K562 (cell line): Measurements from ENCODE around the gene LAMC1. TPM values are rescaled to one million over a fixed set of nuclear protein-coding genes. Genes with fewer than 3 reads are reported as not detected.

Experiments
- ATAC-seq: fragments of 200-7000 bp; cut with Tn5 transposase; 3 replicates; pipeline ENCODE4 v1.9.1; 2020; ENCODE audit warnings: moderate library complexity
- BruUV-seq: library from RNA; stranded (reverse); fragments of 400-500 nt; replicated peaks from 2 replicates; lab custom pipeline; 2021; lab: Mats Ljungman, UMichigan
- CTCF ChIA-PET: fragments of 300-600 bp; formaldehyde crosslinking; extraction: SDS; loops from one replicate; lab custom pipeline; 2021; ENCODE audit warnings: low intra/inter-chr PET ratio; lab: Yijun Ruan, JAX
- POLR2A ChIA-PET: fragments of 300-600, 350-650 bp; sonication (Branson Sonifier 250); formaldehyde crosslinking; extraction: SDS; loops from one replicate; lab custom pipeline; 2021; ENCODE audit warnings: antibody characterized with exemption, inconsistent platforms; lab: Yijun Ruan, JAX
- DNase-seq, 4 experiments: peaks; one replicate each; pipeline versions ENCODE4 v3.0.0 to v3.0.0-alpha.2; 2011 to 2018; ENCODE audit warnings: low spot score in 3 of 4, mixed read lengths in 3 of 4; ENCODE audit errors: extremely low read depth in 1 of 4
- FAIRE-seq: peaks from 2 replicates; lab custom pipeline; 2011; peaks lifted over from hg19 to GRCh38; lab: Jason Lieb, UNC
- H2AFZ ChIP-seq: 2 replicates; pipeline ENCODE4 v1.6.0; 2011; ENCODE audit warnings: low read depth, low read length, control low read depth, inconsistent platforms
- H3K27ac ChIP-seq: fragments of 200-600 bp; 3 replicates; pipeline ENCODE4 v1.8.0; 2011; ENCODE audit warnings: low read depth, mild to moderate bottlenecking, control low read depth, inconsistent platforms, low read length, moderate library complexity, mixed read lengths; ENCODE audit errors: extremely low read depth
- H3K27me3 ChIP-seq, 2 experiments: fragments of 300-600 bp in 1 of 2; 2 replicates in 1 of 2; 3 replicates in 1 of 2; pipeline versions ENCODE4 v1.6.0 to v1.8.0; 2011; ENCODE audit warnings: inconsistent platforms in 2 of 2, low read length in 2 of 2, mild to moderate bottlenecking in 1 of 2, mixed read lengths in 1 of 2, moderate library complexity in 1 of 2; ENCODE audit not compliant: control insufficient read depth in 2 of 2, insufficient read depth in 2 of 2
- H3K36me3 ChIP-seq: fragments of 300-600 bp; 3 replicates; pipeline ENCODE4 v1.8.0; 2011; ENCODE audit warnings: mild to moderate bottlenecking, low read length, inconsistent platforms; ENCODE audit not compliant: control insufficient read depth, insufficient read depth
- H3K4me1 ChIP-seq, 2 experiments: fragments of 200-600 bp in 1 of 2; replicated peaks in 1 of 2; 2 replicates in 1 of 2; 3 replicates in 1 of 2; pipeline versions ENCODE4 v1.5.1 to v1.8.0; 2011; ENCODE audit warnings: inconsistent platforms in 2 of 2, low read length in 2 of 2, mild to moderate bottlenecking in 1 of 2, mixed read lengths in 1 of 2, moderate library complexity in 1 of 2; ENCODE audit not compliant: control insufficient read depth in 2 of 2, insufficient read depth in 2 of 2
- H3K4me2 ChIP-seq: 2 replicates; pipeline ENCODE4 v1.6.1; 2011; ENCODE audit warnings: low read length, control low read depth, inconsistent platforms, mixed read lengths; ENCODE audit not compliant: insufficient read depth
- H3K4me3 ChIP-seq: fragments of 200-600 bp; sonication (generic), shearing (Covaris generic); 2 replicates; pipeline ENCODE4 v1.5.1; 2016; ENCODE audit warnings: control low read depth, inconsistent platforms
- H3K79me2 ChIP-seq: fragments of 200-600 bp; 3 replicates; pipeline ENCODE4 v1.8.0; 2011; ENCODE audit warnings: low read length, inconsistent platforms; ENCODE audit not compliant: control insufficient read depth, insufficient read depth
- H3K9ac ChIP-seq, 2 experiments: 2 replicates each; pipeline versions ENCODE4 v1.6.0 to v1.6.1; 2011; ENCODE audit warnings: low read depth in 2 of 2, low read length in 2 of 2, control low read depth in 1 of 2, inconsistent platforms in 1 of 2, mild to moderate bottlenecking in 1 of 2, mixed read lengths in 1 of 2; ENCODE audit not compliant: insufficient read depth in 1 of 2
- H3K9me1 ChIP-seq: one replicate; pipeline ENCODE4 v1.6.0; 2011; ENCODE audit warnings: inconsistent platforms, mild to moderate bottlenecking, low read length, moderate library complexity; ENCODE audit not compliant: control insufficient read depth, insufficient read depth
- H3K9me3 ChIP-seq: replicated peaks from 2 replicates; pipeline ENCODE4 v1.5.1; 2011; ENCODE audit warnings: low read depth, low read length, inconsistent platforms; ENCODE audit not compliant: control insufficient read depth, insufficient read depth
- H4K20me1 ChIP-seq: replicated peaks from 2 replicates; pipeline ENCODE4 v1.6.1; 2011; ENCODE audit warnings: low read length, inconsistent platforms, mixed read lengths; ENCODE audit not compliant: control insufficient read depth, insufficient read depth
- ARID4B ChIP-seq: sonication (generic); formaldehyde crosslinking; IDR thresholded peaks from 2 replicates; pipeline ENCODE4 v1.8.0; 2022; ENCODE audit warnings: mild to moderate bottlenecking, missing genetic modification reagents
- CBX1 ChIP-seq: sonication (generic); IDR thresholded peaks from 2 replicates; pipeline ENCODE4 v1.6.1; 2016; ENCODE audit warnings: antibody characterized with exemption, low read depth, mild to moderate bottlenecking
- E2F3 ChIP-seq: fragments of 250-450 bp; sonication (Bioruptor Pico); IDR thresholded peaks from 2 replicates; pipeline ENCODE4 v1.4.0; 2020; ENCODE audit warnings: mild to moderate bottlenecking
- E2F5 ChIP-seq: sonication (generic); formaldehyde crosslinking; IDR thresholded peaks from 2 replicates; pipeline ENCODE4 v1.8.0; 2022; ENCODE audit warnings: mild to moderate bottlenecking, missing genetic modification reagents
- HOXB6 ChIP-seq: fragments of 250-450 bp; sonication (Bioruptor Pico); IDR thresholded peaks from 2 replicates; pipeline ENCODE4 v1.5.1; 2022; ENCODE audit warnings: mild to moderate bottlenecking, borderline replicate concordance
- KHSRP ChIP-seq: fragments of 450-650 bp; IDR thresholded peaks from 2 replicates; pipeline ENCODE4 v1.6.1; 2017
- LEF1 ChIP-seq: fragments of 450-650 bp; IDR thresholded peaks from 2 replicates; pipeline ENCODE4 v1.6.1; 2016; ENCODE audit warnings: mild to moderate bottlenecking
- MEF2D ChIP-seq: conservative IDR thresholded peaks from 2 replicates; pipeline ENCODE4 v1.6.1; 2016; ENCODE audit warnings: low read depth, missing genetic modification characterization, missing compliant biosample characterization
- PTTG1 ChIP-seq: fragments of 450-650 bp; IDR thresholded peaks from 2 replicates; pipeline ENCODE4 v1.6.1; 2016; ENCODE audit warnings: low read depth, mild to moderate bottlenecking, missing genetic modification characterization, missing compliant biosample characterization
- TBP ChIP-seq: optimal IDR thresholded peaks from 2 replicates; pipeline ENCODE3; 2011; ENCODE audit warnings: low read depth, low read length, improper control_type of control experiment
- ZNF699 ChIP-seq: fragments of 250-450 bp; sonication (Bioruptor Pico); IDR thresholded peaks from 2 replicates; pipeline ENCODE4 v1.8.0; 2021; ENCODE audit warnings: mild to moderate bottlenecking, moderate library complexity; ENCODE audit not compliant: insufficient replicate concordance
- WGBS: fragments of 100-300 bp; shearing (Covaris generic); methylation state at CpG from one replicate; pipeline ENCODE4 v1.1.6; 2016; ENCODE audit warnings: low coverage, mixed read lengths; ENCODE audit not compliant: insufficient coverage; ENCODE audit errors: missing lambda C conversion rate; 5-methylcytosine and 5-hydroxymethylcytosine counted together
- in situ Hi-C: fragments of 300-500 bp; cut with MboI; formaldehyde crosslinking; loops from 4 replicates; pipeline ENCODE4 v1.15.0; 2018; ENCODE audit warnings: inconsistent platforms, mixed read lengths
- intact Hi-C: fragments of 100-400 bp; cut with micrococcal nuclease; formaldehyde crosslinking; loops from 2 replicates; pipeline ENCODE4 v1.14.2; 2022
- polyA plus RNA-seq, 8 experiments: library from polyadenylated mRNA; depleted of rRNA in 4 of 8; stranded (reverse) in 5 of 8; unstranded in 3 of 8; fragments of >200 nt; fragmentation: Nextera tagmentation in 2 of 8; fragmentation: Illumina TruSeq in 1 of 8; extraction: Ambion mirVana in 2 of 8; extraction: Trizol in 1 of 8; gene quantifications; 2 replicates each; pipeline versions ENCODE4 v1.2.1 to v1.2.3, GENCODE V29; 2011 to 2014; ENCODE audit warnings: inconsistent platforms in 1 of 8, missing spikeins in 1 of 8
- total RNA-seq, 7 experiments: library from RNA; depleted of rRNA in 6 of 7; stranded (reverse); fragments of >200 nt in 6 of 7; fragmentation: Illumina TruSeq in 2 of 7; extraction: Trizol in 2 of 7; gene quantifications; 2 replicates each; pipeline versions ENCODE4 v1.2.1 to v1.2.3, GENCODE V29; 2011 to 2021; ENCODE audit warnings: low replicate concordance in 1 of 7

LAMC1 gene
- total and polyA plus RNA-seq, 9 of the 15 experiments (the other 6 are each of a cell fraction or from before 2014, with no cell fraction given), result 0.07 to 0.71 (median 0.13) TPM; not detected in 2

- no peak overlapping the region for H3K9ac ChIP-seq
- FAIRE-seq, result no peak
- H3K4me2 ChIP-seq, result no peak overlapping the region
- H3K27ac ChIP-seq, result no peak overlapping the region
- POLR2A ChIA-PET, result no interaction called here
- WGBS, result 0% methylated on average over 4 of the region's 4 CpGs
- DNase-seq, result no peak
- CTCF ChIA-PET, result no interaction called here
- H3K9me3 ChIP-seq, result no peaks in the 10 kb centered on the region
- intact Hi-C loops, result no loop called here
- BruUV-seq, result no TSS peak
- H3K4me3 ChIP-seq, result no peak overlapping the region
- no peaks in the 10 kb centered on the region for H4K20me1 ChIP-seq
- peaks cover 10 to 13% of the 10 kb centered on the region in 2 experiments; a peak in 4 of 5 replicates for H3K27me3 ChIP-seq
- no peaks in the 10 kb centered on the region for H3K9me1 ChIP-seq
- no peak overlapping the region for H2AFZ ChIP-seq
- no peaks in the 10 kb centered on the region for H3K4me1 ChIP-seq
- TF ChIP-seq CBX1 (no peak), LEF1 (no peak), PTTG1 (tag) (no peak), ZNF699 (CRISPR knock-in tag) (no peak)
- no peak for ATAC-seq
- H3K36me3 ChIP-seq, result no peaks in the 10 kb centered on the region
- H3K79me2 ChIP-seq, result no peaks in the 10 kb centered on the region
- in situ Hi-C loops, result no loop called here
These were observed 115.1 kb downstream of the LAMC1 start for GRCh38 chr1:183138301-183138700.

- in situ Hi-C loops, result no loop called here
These were observed 116.2 kb downstream of the LAMC1 start for GRCh38 chr1:183139281-183139942.

More at GRCh38 chr1:183139281-183139942, 116.2 kb downstream of the LAMC1 start:
- Histone ChIP-seq H3K4me1 (no peaks in the 10 kb centered on the region), H3K4me2 (no peak overlapping the region), H3K36me3 (no peaks in the 10 kb centered on the region), H3K27me3 (peaks cover 8 to 9% of the 10 kb centered on the region in 2 experiments; a peak in 4 of 5 replicates), H3K4me3 (no peak overlapping the region), H3K27ac (no peak overlapping the region), H3K79me2 (no peaks in the 10 kb centered on the region), H4K20me1 (no peaks in the 10 kb centered on the region), H3K9ac (no peak overlapping the region), H3K9me3 (no peaks in the 10 kb centered on the region), H3K9me1 (no peaks in the 10 kb centered on the region), H2AFZ (no peak overlapping the region)
- no peak for DNase-seq
- WGBS, result 0% methylated on average over 4 of the region's 4 CpGs
- no TSS peak for BruUV-seq
- no peak for FAIRE-seq
- POLR2A ChIA-PET, result no interaction called here
- CTCF ChIA-PET, result no interaction called here
- intact Hi-C loops, result no loop called here
- TF ChIP-seq KHSRP (no peak), MEF2D (tag) (no peak), TBP (no peak), E2F3 (no peak), ARID4B (no peak), E2F5 (no peak), HOXB6 (CRISPR knock-in tag) (no peak)
- no peak for ATAC-seq
